Left lung (tissue), 10 donors: Measurements from ENCODE around the gene TUNAR. TPM values are rescaled to one million over a fixed set of nuclear protein-coding genes. Genes with fewer than 3 reads are reported as not detected.

ENCODE experiments used
- ATAC-seq: fragments of 200-7000 bp; cut with Tn5 transposase; one replicate; pipeline ENCODE4 v1.9.1; 2020; ENCODE audit warnings: moderate library complexity
- DNase-seq, 4 donors: peaks; one replicate each; pipeline ENCODE4 v3.0.0-alpha.2; 2013 to 2020
- H3K27ac ChIP-seq, 2 donors: fragments of 200-600 bp; sonication (generic) in 1 of 2; one replicate each; pipeline versions ENCODE4 v1.5.0 to v1.8.0; 2020 to 2021
- H3K27me3 ChIP-seq, 2 donors: fragments of 200-600 bp; sonication (generic) in 1 of 2; one replicate each; pipeline versions ENCODE4 v1.5.0 to v1.8.0; 2020 to 2021
- H3K36me3 ChIP-seq, 2 donors: fragments of 200-600 bp; sonication (generic) in 1 of 2; one replicate each; pipeline versions ENCODE4 v1.5.0 to v1.8.0; 2020 to 2021
- H3K4me1 ChIP-seq, 2 donors: fragments of 200-600 bp; one replicate each; pipeline ENCODE4 v1.8.0; 2021
- H3K4me3 ChIP-seq, 2 donors: fragments of 200-600 bp; sonication (generic) in 1 of 2; one replicate each; pipeline versions ENCODE4 v1.5.0 to v1.8.0; 2020 to 2021; ENCODE audit warnings: mild to moderate bottlenecking in 1 of 2
- H3K9me3 ChIP-seq, 2 donors: fragments of 200-600 bp; sonication (generic) in 1 of 2; one replicate each; pipeline versions ENCODE4 v1.5.0 to v1.8.0; 2020 to 2021
- CTCF ChIP-seq, 2 donors: fragments of 200-600 bp; sonication (generic) in 1 of 2; IDR thresholded peaks; one replicate each; pipeline versions ENCODE4 v1.5.0 to v1.8.0; 2021; ENCODE audit warnings: antibody characterized with exemption in 2 of 2
- intact Hi-C, 2 donors: fragments of 100-400 bp; cut with DNase I; formaldehyde crosslinking; loops; one replicate each; pipeline versions ENCODE4 v1.11.2 to v1.14.2; 2022
- polyA plus RNA-seq, 6 donors: library from polyadenylated mRNA; unstranded; fragments of 120-200 nt; gene quantifications; one replicate each; pipeline ENCODE4 v1.2.1, GENCODE V29; 2013; ENCODE audit not compliant: insufficient read length in 6 of 6
- total RNA-seq, 2 donors: library from RNA; stranded (reverse); fragmentation: NEBNext Ultra II Directional; extraction: Animal tissue kit (Norgen Biotek cat#: 25700); gene quantifications; one replicate each; pipeline ENCODE4 v1.2.1, GENCODE V29; 2021
- donor health status: DM: no; HTN: yes; CAD: no.
- donor health status: DM: no; HTN: no; CAD: no.

Gene TUNAR
- total and polyA plus RNA-seq, 8 donors: 0.12 to 0.30 (median 0.19) TPM; not detected in 4

- no peak for DNase-seq
- no peaks in the 10 kb centered on the region for H3K27me3 ChIP-seq
These were observed 37.8 kb upstream of the TUNAR start for GRCh38 chr14:95838862-95839261.

GRCh38 chr14:95840094-95840700, 36.4 kb upstream of the TUNAR start:
- TF ChIP-seq CTCF (IDR thresholded peaks at IDR 0.05): no peak
- ATAC-seq: no peak
- Histone ChIP-seq H3K4me1 (no peaks in the 10 kb centered on the region), H3K4me3 (no peak overlapping the region), H3K27ac (no peak overlapping the region), H3K27me3 (no peaks in the 10 kb centered on the region), H3K9me3 (no peaks in the 10 kb centered on the region), H3K36me3 (no peaks in the 10 kb centered on the region)
- no peak for DNase-seq
- intact Hi-C loops: no loop called here

More at GRCh38 chr14:95838862-95839261, 37.8 kb upstream of the TUNAR start:
- TF ChIP-seq CTCF (IDR thresholded peaks at IDR 0.05): no peak
- no peaks in the 10 kb centered on the region for H3K36me3 ChIP-seq
- intact Hi-C loops: no loop called here
- H3K4me3 ChIP-seq: no peak overlapping the region
- no peaks in the 10 kb centered on the region for H3K4me1 ChIP-seq
- ATAC-seq: no peak
- no peak overlapping the region for H3K27ac ChIP-seq
- no peaks in the 10 kb centered on the region for H3K9me3 ChIP-seq

GRCh38 chr14:95841668-95842067, 35.0 kb upstream of the TUNAR start:
- no peak for TF ChIP-seq CTCF (IDR thresholded peaks at IDR 0.05)
- ATAC-seq (no peak), DNase-seq (no peak)
- Histone ChIP-seq H3K27me3 (no peaks in the 10 kb centered on the region), H3K4me1 (no peaks in the 10 kb centered on the region), H3K9me3 (no peaks in the 10 kb centered on the region), H3K36me3 (no peaks in the 10 kb centered on the region), H3K27ac (no peak overlapping the region), H3K4me3 (no peak overlapping the region)
- intact Hi-C loops: no loop called here

GRCh38 chr14:95849761-95850160, 26.9 kb upstream of the TUNAR start:
- no peaks in the 10 kb centered on the region for H3K27me3 ChIP-seq
- DNase-seq (no peak), ATAC-seq (no peak)
- no peak overlapping the region for H3K4me3 ChIP-seq
- no peak overlapping the region for H3K27ac ChIP-seq
- H3K9me3 ChIP-seq: peaks cover 0 to 5% of the 10 kb centered on the region in 2 donors
- H3K36me3 ChIP-seq: no peaks in the 10 kb centered on the region
- TF ChIP-seq CTCF (IDR thresholded peaks at IDR 0.05): no peak
- intact Hi-C loops: no loop called here
- no peaks in the 10 kb centered on the region for H3K4me1 ChIP-seq

GRCh38 chr14:95850429-95850828, 26.2 kb upstream of the TUNAR start:
- no peak overlapping the region for H3K27ac ChIP-seq
- peaks cover 0 to 5% of the 10 kb centered on the region in 2 donors for H3K9me3 ChIP-seq
- intact Hi-C loops: no loop called here
- no peaks in the 10 kb centered on the region for H3K36me3 ChIP-seq
- DNase-seq (no peak), ATAC-seq (no peak)
- TF ChIP-seq CTCF (IDR thresholded peaks at IDR 0.05): no peak
- H3K4me3 ChIP-seq: no peak overlapping the region
- no peaks in the 10 kb centered on the region for H3K27me3 ChIP-seq
- H3K4me1 ChIP-seq: no peaks in the 10 kb centered on the region
